ENCODE results near the gene LRRN4CL. TPM values are rescaled to one million over a fixed set of nuclear protein-coding genes. Genes with fewer than 3 reads are reported as not detected.

The LRRN4CL gene
- total and polyA plus RNA-seq, 9 of the 15 experiments (the other 6 are each of a cell fraction or from before 2014, with no cell fraction given), result 0.03 to 0.11 (median 0.05) TPM; not detected in 4

DNA sequence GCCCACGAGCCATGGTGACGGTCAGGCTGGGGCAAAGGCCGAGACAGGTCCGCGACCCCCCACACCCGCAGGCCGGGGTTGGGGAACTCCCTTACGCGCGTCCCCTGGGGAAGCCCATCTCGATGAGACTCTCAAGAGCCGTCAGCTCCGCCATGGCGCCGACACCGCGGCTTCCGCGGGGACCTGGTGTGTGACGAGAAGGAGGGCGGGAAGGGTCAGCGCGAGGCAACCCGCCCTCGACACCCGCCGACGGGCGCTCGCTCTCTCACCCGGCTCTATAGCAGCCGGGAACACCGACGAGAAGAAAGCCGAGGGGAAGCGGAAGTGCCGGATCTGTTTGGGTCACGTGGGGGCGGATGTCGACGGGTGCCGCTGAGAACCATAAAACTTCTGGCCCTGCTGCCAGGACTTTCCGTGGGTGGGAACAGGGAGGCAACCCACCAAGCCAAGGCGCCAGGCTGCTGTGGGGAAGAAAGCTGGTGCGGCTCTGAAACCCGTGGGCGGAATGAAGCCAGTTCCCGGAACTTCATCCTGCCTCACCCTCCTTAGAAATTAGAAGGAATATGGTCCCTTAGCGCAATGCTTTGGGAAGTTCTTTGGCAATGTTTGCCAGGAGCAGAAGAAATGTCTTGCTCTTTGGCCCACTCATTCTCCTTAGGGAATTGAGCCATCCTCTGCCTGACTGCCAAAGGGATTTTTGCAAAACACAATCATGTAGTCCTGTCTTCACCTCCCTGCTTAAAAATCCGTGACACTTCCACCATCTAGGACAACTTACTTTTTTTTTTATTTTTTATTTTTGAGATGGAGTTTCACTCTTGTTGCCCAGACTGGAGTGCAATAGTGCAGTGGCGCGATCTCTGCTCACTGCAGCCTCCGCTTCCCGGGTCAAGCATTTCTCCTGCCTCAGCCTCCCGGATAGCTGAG lies 10.3 kb downstream of the LRRN4CL start, which contains the start of gene UBXN1 (continued):
- TF ChIP-seq SMC3 (conservative IDR thresholded peaks at IDR 0.05; ENCODE audit: insufficient read depth, low read depth, low read length) (no peak), KDM5B (IDR thresholded peaks at IDR 0.05; ENCODE audit: insufficient replicate concordance, low read depth, low read length) (peak; percentile 75), ETV6 (IDR thresholded peaks at IDR 0.05; ENCODE audit: borderline replicate concordance in 1 of 2, low read depth in 2 of 2, low read length in 1 of 2) (peak; percentile 33 to 55; a peak in 2 of 4 replicates), ETV6 (CRISPR knock-in tag; IDR thresholded peaks at IDR 0.05; ENCODE audit: borderline replicate concordance) (no peak), WHSC1 (IDR thresholded peaks at IDR 0.05; ENCODE audit: low read length) (no peak), TAL1 (IDR thresholded peaks at IDR 0.05) (no peak), ZNF143 (CRISPR knock-in tag; IDR thresholded peaks at IDR 0.05) (no peak), SUPT5H (IDR thresholded peaks at IDR 0.05) (peak; percentile 85), CEBPB (tag; IDR thresholded peaks at IDR 0.05) (no peak), ZBTB8A (IDR thresholded peaks at IDR 0.05; ENCODE audit: partially characterized antibody) (no peak), MTA1 (IDR thresholded peaks at IDR 0.05; ENCODE audit: borderline replicate concordance) (no peak), ZNF134 (CRISPR knock-in tag; conservative IDR thresholded peaks at IDR 0.05) (no peak), RBM14 (IDR thresholded peaks at IDR 0.05; ENCODE audit: borderline replicate concordance, insufficient read depth, low read depth, low read length) (no peak), RAD21 (CRISPR knock-in tag; conservative IDR thresholded peaks at IDR 0.05 in 1 of 2, IDR thresholded peaks at IDR 0.05 in 1 of 2) (0 out of 4 replicates have a peak, but pooled peaks of 1 of the 2 experiments have one; percentile 5), MECOM (CRISPR knock-in tag; IDR thresholded peaks at IDR 0.05) (no peak)
- TF ChIP-seq, protein P1, sequence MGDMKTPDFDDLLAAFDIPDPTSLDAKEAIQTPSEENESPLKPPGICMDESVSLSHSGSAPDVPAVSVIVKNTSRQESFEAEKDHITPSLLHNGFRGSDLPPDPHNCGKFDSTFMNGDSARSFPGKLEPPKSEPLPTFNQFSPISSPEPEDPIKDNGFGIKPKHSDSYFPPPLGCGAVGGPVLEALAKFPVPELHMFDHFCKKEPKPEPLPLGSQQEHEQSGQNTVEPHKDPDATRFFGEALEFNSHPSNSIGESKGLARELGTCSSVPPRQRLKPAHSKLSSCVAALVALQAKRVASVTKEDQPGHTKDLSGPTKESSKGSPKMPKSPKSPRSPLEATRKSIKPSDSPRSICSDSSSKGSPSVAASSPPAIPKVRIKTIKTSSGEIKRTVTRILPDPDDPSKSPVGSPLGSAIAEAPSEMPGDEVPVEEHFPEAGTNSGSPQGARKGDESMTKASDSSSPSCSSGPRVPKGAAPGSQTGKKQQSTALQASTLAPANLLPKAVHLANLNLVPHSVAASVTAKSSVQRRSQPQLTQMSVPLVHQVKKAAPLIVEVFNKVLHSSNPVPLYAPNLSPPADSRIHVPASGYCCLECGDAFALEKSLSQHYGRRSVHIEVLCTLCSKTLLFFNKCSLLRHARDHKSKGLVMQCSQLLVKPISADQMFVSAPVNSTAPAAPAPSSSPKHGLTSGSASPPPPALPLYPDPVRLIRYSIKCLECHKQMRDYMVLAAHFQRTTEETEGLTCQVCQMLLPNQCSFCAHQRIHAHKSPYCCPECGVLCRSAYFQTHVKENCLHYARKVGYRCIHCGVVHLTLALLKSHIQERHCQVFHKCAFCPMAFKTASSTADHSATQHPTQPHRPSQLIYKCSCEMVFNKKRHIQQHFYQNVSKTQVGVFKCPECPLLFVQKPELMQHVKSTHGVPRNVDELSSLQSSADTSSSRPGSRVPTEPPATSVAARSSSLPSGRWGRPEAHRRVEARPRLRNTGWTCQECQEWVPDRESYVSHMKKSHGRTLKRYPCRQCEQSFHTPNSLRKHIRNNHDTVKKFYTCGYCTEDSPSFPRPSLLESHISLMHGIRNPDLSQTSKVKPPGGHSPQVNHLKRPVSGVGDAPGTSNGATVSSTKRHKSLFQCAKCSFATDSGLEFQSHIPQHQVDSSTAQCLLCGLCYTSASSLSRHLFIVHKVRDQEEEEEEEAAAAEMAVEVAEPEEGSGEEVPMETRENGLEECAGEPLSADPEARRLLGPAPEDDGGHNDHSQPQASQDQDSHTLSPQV (IDR thresholded peaks at IDR 0.05), result peak; percentile 73; the same call in 1 of the 2 replicates
- TF ChIP-seq, protein P2, sequence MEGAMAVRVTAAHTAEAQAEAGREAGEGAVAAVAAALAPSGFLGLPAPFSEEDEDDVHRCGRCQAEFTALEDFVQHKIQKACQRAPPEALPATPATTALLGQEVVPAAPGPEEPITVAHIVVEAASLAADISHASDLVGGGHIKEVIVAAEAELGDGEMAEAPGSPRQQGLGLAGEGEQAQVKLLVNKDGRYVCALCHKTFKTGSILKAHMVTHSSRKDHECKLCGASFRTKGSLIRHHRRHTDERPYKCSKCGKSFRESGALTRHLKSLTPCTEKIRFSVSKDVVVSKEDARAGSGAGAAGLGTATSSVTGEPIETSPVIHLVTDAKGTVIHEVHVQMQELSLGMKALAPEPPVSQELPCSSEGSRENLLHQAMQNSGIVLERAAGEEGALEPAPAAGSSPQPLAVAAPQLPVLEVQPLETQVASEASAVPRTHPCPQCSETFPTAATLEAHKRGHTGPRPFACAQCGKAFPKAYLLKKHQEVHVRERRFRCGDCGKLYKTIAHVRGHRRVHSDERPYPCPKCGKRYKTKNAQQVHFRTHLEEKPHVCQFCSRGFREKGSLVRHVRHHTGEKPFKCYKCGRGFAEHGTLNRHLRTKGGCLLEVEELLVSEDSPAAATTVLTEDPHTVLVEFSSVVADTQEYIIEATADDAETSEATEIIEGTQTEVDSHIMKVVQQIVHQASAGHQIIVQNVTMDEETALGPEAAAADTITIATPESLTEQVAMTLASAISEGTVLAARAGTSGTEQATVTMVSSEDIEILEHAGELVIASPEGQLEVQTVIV (CRISPR knock-in tag; IDR thresholded peaks at IDR 0.05; ENCODE audit: borderline replicate concordance), result no peak

Data from K562 (cell line).